Spleen (tissue), 7 donors: ENCODE data around the gene DNAH17.

Experiments
- CTCF ChIP-seq, 11 experiments: fragments of 200-600 bp in 7 of 11; fragments of 450-650 bp in 4 of 11; sonication (generic) in 4 of 11; IDR thresholded peaks in 8 of 11; conservative IDR thresholded peaks in 3 of 11; 1 replicate in 7 of 11; 2 replicates in 4 of 11; pipeline versions ENCODE4 v1.4.0 to v1.8.0; 2016 to 2021; ENCODE audit warnings: antibody characterized with exemption in 11 of 11, inconsistent platforms in 4 of 11, mild to moderate bottlenecking in 1 of 11
- POLR2AphosphoS5 ChIP-seq, 3 donors: sonication (generic); formaldehyde crosslinking; IDR thresholded peaks; one replicate each; pipeline ENCODE4 v1.5.1; 2017; ENCODE audit warnings: antibody characterized with exemption in 3 of 3
- donor health status: DM: no; HTN: no; CAD: no; lungs with moderate emphysema.
- donor health status: DM: no; HTN: no; CAD: no.
- donor health status: DM: no; HTN: no; CAD: no.

GRCh38 chr17:78608122-78608803 is 31.1 kb upstream of the DNAH17 start:
- no peak for TF ChIP-seq CTCF (IDR thresholded peaks at IDR 0.05 in 8 of 11, conservative IDR thresholded peaks at IDR 0.05 in 3 of 11)
- no peak for TF ChIP-seq POLR2AphosphoS5 (IDR thresholded peaks at IDR 0.05)
